K562 (cell line): ENCODE measurements around the gene CEACAM21.

Source experiments
- CTCF ChIP-seq, 3 experiments: IDR thresholded peaks in 2 of 3; conservative IDR thresholded peaks in 1 of 3; 2 replicates each; pipeline ENCODE4 v1.5.1; 2011 to 2012; ENCODE audit warnings: low read length in 3 of 3, mild to moderate bottlenecking in 3 of 3, control low read depth in 2 of 3, improper control_type of control experiment in 1 of 3, inconsistent platforms in 1 of 3, low read depth in 1 of 3, mixed read lengths in 1 of 3, moderate library complexity in 1 of 3; ENCODE audit not compliant: insufficient read depth in 2 of 3
- E2F4 ChIP-seq: sonication (generic); formaldehyde crosslinking; IDR thresholded peaks from 2 replicates; pipeline ENCODE4 v1.8.0; 2022; ENCODE audit warnings: mild to moderate bottlenecking, low read depth, missing genetic modification reagents
- FOXK2 ChIP-seq, 2 experiments: fragments of 450-650 bp; IDR thresholded peaks in 1 of 2; conservative IDR thresholded peaks in 1 of 2; 2 replicates each; pipeline ENCODE4 v1.6.1; 2016; ENCODE audit warnings: low read depth in 2 of 2, mild to moderate bottlenecking in 1 of 2
- MEF2D ChIP-seq: conservative IDR thresholded peaks from 2 replicates; pipeline ENCODE4 v1.6.1; 2016; ENCODE audit warnings: low read depth, missing genetic modification characterization, missing compliant biosample characterization
- RERE ChIP-seq: sonication (generic); formaldehyde crosslinking; IDR thresholded peaks from 2 replicates; pipeline ENCODE4 v1.8.0; 2023; ENCODE audit warnings: missing genetic modification reagents, mild to moderate bottlenecking, borderline replicate concordance
- ZNF124 ChIP-seq: sonication (generic); formaldehyde crosslinking; IDR thresholded peaks from 2 replicates; pipeline ENCODE4 v1.8.1; 2022; ENCODE audit warnings: missing genetic modification reagents
- ZNF41 ChIP-seq: fragments of 250-450 bp; sonication (Bioruptor Pico); conservative IDR thresholded peaks from 2 replicates; pipeline ENCODE4 v1.4.0; 2020; ENCODE audit warnings: mild to moderate bottlenecking

GRCh38 chr19:41537789-41538188 lies 38.2 kb upstream of the CEACAM21 start:
- TF ChIP-seq RERE (no peak), CTCF (IDR thresholded peaks at IDR 0.05 in 2 of 3, conservative IDR thresholded peaks at IDR 0.05 in 1 of 3; ENCODE audit: insufficient read depth in 2 of 3, low read depth in 1 of 3, low read length in 3 of 3) (peak; percentile 58 to 79 (median 61); a peak in 5 of 6 replicates), ZNF124 (CRISPR knock-in tag) (no peak), FOXK2 (conservative IDR thresholded peaks at IDR 0.05 in 1 of 2, IDR thresholded peaks at IDR 0.05 in 1 of 2; ENCODE audit: low read depth in 2 of 2) (0 out of 4 replicates have a peak, but pooled peaks of 1 of the 2 experiments have one; percentile 19), E2F4 (CRISPR knock-in tag) (no peak), MEF2D (no peak), ZNF41 (CRISPR knock-in tag) (no peak)
